CD14-positive monocyte (primary cell): ENCODE data around the gene NRXN3. TPM values are rescaled to one million over a fixed set of nuclear protein-coding genes. Genes with fewer than 3 reads are reported as not detected.

Experiments used
- DNase-seq, 3 donors: peaks; one replicate each; pipeline ENCODE4 v3.0.0-alpha.2; 2011 to 2022
- H2AFZ ChIP-seq: 2 replicates; pipeline ENCODE4 v1.6.0; 2012; ENCODE audit warnings: mild to moderate bottlenecking, low read depth, low read length, inconsistent platforms; ENCODE audit not compliant: insufficient read depth, poor library complexity, severe bottlenecking
- H3K27ac ChIP-seq, 2 donors: 1 replicate in 1 of 2; 2 replicates in 1 of 2; pipeline ENCODE4 v1.5.1; 2012 to 2013; ENCODE audit warnings: low read length in 2 of 2, control low read depth in 1 of 2, inconsistent platforms in 1 of 2, low read depth in 1 of 2, mild to moderate bottlenecking in 1 of 2
- H3K27me3 ChIP-seq, 2 donors: one replicate each; pipeline versions ENCODE4 v1.6.0 to v1.6.1; 2011 to 2013; ENCODE audit warnings: low read length in 2 of 2; ENCODE audit not compliant: control insufficient read depth in 2 of 2, insufficient read depth in 2 of 2
- H3K36me3 ChIP-seq, 2 donors: replicated peaks in 1 of 2; 1 replicate in 1 of 2; 2 replicates in 1 of 2; pipeline versions ENCODE4 v1.5.1 to v1.6.1; 2012 to 2013; ENCODE audit warnings: low read length in 2 of 2, control low read depth in 1 of 2, inconsistent platforms in 1 of 2, mild to moderate bottlenecking in 1 of 2; ENCODE audit not compliant: insufficient read depth in 2 of 2, control insufficient read depth in 1 of 2
- H3K4me1 ChIP-seq, 2 donors: 1 replicate in 1 of 2; 2 replicates in 1 of 2; pipeline versions ENCODE4 v1.5.1 to v1.6.1; 2012 to 2013; ENCODE audit warnings: low read length in 2 of 2, control low read depth in 1 of 2, inconsistent platforms in 1 of 2, mild to moderate bottlenecking in 1 of 2, moderate library complexity in 1 of 2; ENCODE audit not compliant: insufficient read depth in 2 of 2, control insufficient read depth in 1 of 2
- H3K4me2 ChIP-seq: replicated peaks from 2 replicates; pipeline ENCODE3; 2012; ENCODE audit warnings: low read length, moderate library complexity, mild to moderate bottlenecking; ENCODE audit not compliant: poor library complexity, severe bottlenecking; ENCODE audit errors: extremely low read depth
- H3K4me3 ChIP-seq, 3 experiments: fragments of 200-600 bp in 1 of 3; sonication (generic) in 1 of 3; replicated peaks in 1 of 3; 1 replicate in 2 of 3; 2 replicates in 1 of 3; pipeline ENCODE4 v1.5.1; 2011 to 2013; ENCODE audit warnings: low read length in 3 of 3, mild to moderate bottlenecking in 3 of 3, control low read depth in 2 of 3, low read depth in 2 of 3, inconsistent platforms in 1 of 3, moderate library complexity in 1 of 3
- H3K79me2 ChIP-seq: 2 replicates; pipeline ENCODE4 v1.6.0; 2012; ENCODE audit warnings: mild to moderate bottlenecking, control low read depth, inconsistent platforms, low read length, moderate library complexity; ENCODE audit not compliant: insufficient read depth
- H3K9ac ChIP-seq: 2 replicates; pipeline ENCODE4 v1.6.0; 2017; ENCODE audit warnings: low read length, mild to moderate bottlenecking; ENCODE audit not compliant: insufficient read depth, poor library complexity, severe bottlenecking
- H3K9me3 ChIP-seq, 2 donors: replicated peaks in 1 of 2; 1 replicate in 1 of 2; 2 replicates in 1 of 2; pipeline versions ENCODE4 v1.5.1 to v1.6.1; 2012 to 2013; ENCODE audit warnings: low read length in 2 of 2, control low read depth in 1 of 2; ENCODE audit not compliant: control insufficient read depth in 1 of 2, insufficient read depth in 1 of 2
- H4K20me1 ChIP-seq: 2 replicates; pipeline ENCODE4 v1.6.0; 2012; ENCODE audit warnings: mild to moderate bottlenecking, low read length, control low read depth, moderate library complexity; ENCODE audit not compliant: insufficient read depth
- H3K27ac Mint-ChIP-seq, 7 donors: one replicate each; pipeline ENCODE4 v1.8.0; 2020; ENCODE audit warnings: mild to moderate bottlenecking in 7 of 7, mixed read lengths in 7 of 7, moderate library complexity in 6 of 7, inconsistent platforms in 2 of 7
- H3K27me3 Mint-ChIP-seq, 3 donors: one replicate each; pipeline ENCODE4 v1.8.0; 2021 to 2022; ENCODE audit warnings: low read depth in 3 of 3, mild to moderate bottlenecking in 3 of 3, mixed read lengths in 3 of 3, moderate library complexity in 3 of 3, inconsistent platforms in 1 of 3
- H3K36me3 Mint-ChIP-seq, 2 donors: one replicate each; pipeline ENCODE4 v1.8.0; 2020; ENCODE audit warnings: mixed read lengths in 2 of 2, inconsistent platforms in 1 of 2, mild to moderate bottlenecking in 1 of 2
- H3K4me1 Mint-ChIP-seq: one replicate; pipeline ENCODE4 v1.8.0; 2020; ENCODE audit warnings: mild to moderate bottlenecking, mixed read lengths
- H3K4me3 Mint-ChIP-seq, 2 donors: one replicate each; pipeline ENCODE4 v1.8.0; 2020; ENCODE audit warnings: mild to moderate bottlenecking in 2 of 2, mixed read lengths in 2 of 2, moderate library complexity in 1 of 2
- H3K9me3 Mint-ChIP-seq, 7 donors: one replicate each; pipeline ENCODE4 v1.8.0; 2020 to 2022; ENCODE audit warnings: mixed read lengths in 7 of 7, mild to moderate bottlenecking in 6 of 7, moderate library complexity in 6 of 7, inconsistent platforms in 2 of 7
- CTCF ChIP-seq: fragments of 200-600 bp; IDR thresholded peaks from one replicate; pipeline ENCODE4 v1.8.0; 2022; ENCODE audit warnings: antibody characterized with exemption, mild to moderate bottlenecking
- WGBS: methylation state at CpG from one replicate; pipeline ENCODE4 v1.1.5; 2013; ENCODE audit warnings: missing lambda C conversion rate; ENCODE audit not compliant: insufficient coverage; 5-methylcytosine and 5-hydroxymethylcytosine counted together
- intact Hi-C, 2 donors: fragments of 100-400 bp; cut with micrococcal nuclease; formaldehyde crosslinking; loops; one replicate each; pipeline versions ENCODE4 v1.15.0 to v1.15.1; 2023
- polyA plus RNA-seq, 3 donors: library from polyadenylated mRNA; depleted of rRNA in 1 of 3; unstranded in 2 of 3; stranded (reverse) in 1 of 3; fragments of 300-500 nt in 2 of 3; fragments of >200 nt in 1 of 3; fragmentation: Illumina TruSeq in 2 of 3; gene quantifications; 1 replicate in 2 of 3; 2 replicates in 1 of 3; pipeline ENCODE4 v1.2.3, GENCODE V29; 2012 to 2021

Gene NRXN3
- polyA plus RNA-seq, 3 donors = not detected

DNA sequence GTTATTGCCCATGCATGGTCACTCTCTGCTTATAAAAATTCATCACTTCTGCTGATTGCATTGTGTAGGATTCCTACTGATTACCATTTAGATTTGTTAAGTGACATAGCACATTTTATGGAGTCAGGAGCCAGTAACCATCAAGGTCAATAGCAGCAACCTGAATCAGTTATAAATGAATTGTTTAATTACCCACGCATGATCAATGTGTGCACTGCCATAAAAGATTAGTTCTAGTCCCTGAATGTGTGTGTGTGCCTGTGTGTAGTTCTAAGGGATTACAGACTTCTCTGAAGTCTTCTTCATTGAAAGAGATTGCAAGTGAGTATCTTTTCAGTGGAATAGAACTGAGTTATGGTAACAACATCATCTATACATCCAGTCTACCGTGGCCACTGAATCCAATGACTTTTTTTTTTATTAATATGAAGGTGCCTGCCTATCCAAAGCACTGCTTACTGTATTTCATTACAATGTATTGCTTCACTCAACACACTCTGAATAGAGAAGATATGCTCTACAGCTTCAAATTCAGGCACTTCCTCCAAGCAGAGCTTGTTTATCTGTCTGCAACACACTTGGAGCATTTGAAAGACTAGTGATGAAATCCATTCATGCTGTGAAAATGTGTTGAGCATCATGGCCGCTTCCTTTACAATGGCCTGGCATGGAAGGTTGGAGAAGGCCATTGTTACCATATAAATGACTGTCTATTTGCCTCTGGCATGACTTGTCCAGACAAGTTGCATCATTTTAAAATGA lies 1659.4 kb downstream of the NRXN3 start:
- DNase-seq = no peak
- no peaks in the 10 kb centered on the region for H3K4me1 Mint-ChIP-seq

More for the DNA sequence above, 1659.4 kb downstream of the NRXN3 start:
- H3K27ac Mint-ChIP-seq = no peak overlapping the region
- H3K9me3 Mint-ChIP-seq = peaks cover 0 to 4% (median 2%) of the 10 kb centered on the region in 7 donors
- no peak for TF ChIP-seq CTCF
- H3K4me3 ChIP-seq = no peak overlapping the region
- no CpG with 5 or more reads among the region's 3 CpGs for WGBS
- no peak overlapping the region for H2AFZ ChIP-seq
- peaks cover 0 to 7% of the 10 kb centered on the region in 2 donors for H3K9me3 ChIP-seq
- no peak overlapping the region for H3K27ac ChIP-seq
- H3K27me3 Mint-ChIP-seq = no peaks in the 10 kb centered on the region
- H3K4me1 ChIP-seq = no peaks in the 10 kb centered on the region
- H3K79me2 ChIP-seq = no peaks in the 10 kb centered on the region
- no peaks in the 10 kb centered on the region for H3K27me3 ChIP-seq
- no peaks in the 10 kb centered on the region for H4K20me1 ChIP-seq
- H3K9ac ChIP-seq = no peak overlapping the region
- intact Hi-C loops = no loop called here
- no peaks in the 10 kb centered on the region for H3K36me3 Mint-ChIP-seq
- H3K4me3 Mint-ChIP-seq = no peak overlapping the region
- no peaks in the 10 kb centered on the region for H3K36me3 ChIP-seq
- H3K4me2 ChIP-seq = no peak overlapping the region
